GM18526 (cell line): ENCODE measurements around the gene PRKCZ.

ENCODE experiments used
- POLR2A ChIP-seq: IDR thresholded peaks from 3 replicates; pipeline ENCODE4 v1.6.1; 2011; ENCODE audit not compliant: insufficient read length; ENCODE audit errors: extremely low read depth

PRKCZ gene

GRCh38 chr1:2033165-2033564 is 17.0 kb upstream of the PRKCZ start:
- no peak for TF ChIP-seq POLR2A

- TF ChIP-seq POLR2A = no peak
These were observed 13.9 kb upstream of the PRKCZ start for GRCh38 chr1:2036287-2036686.

GRCh38 chr1:2037314-2037979 is 12.8 kb upstream of the PRKCZ start:
- no peak for TF ChIP-seq POLR2A

- no peak for TF ChIP-seq POLR2A
These were observed 12.0 kb upstream of the PRKCZ start for GRCh38 chr1:2038229-2038628.

GRCh38 chr1:2039251-2039650 is 11.0 kb upstream of the PRKCZ start:
- no peak for TF ChIP-seq POLR2A

GRCh38 chr1:2041305-2041704 is 8.9 kb upstream of the PRKCZ start:
- TF ChIP-seq POLR2A = no peak

- no peak for TF ChIP-seq POLR2A
These were observed 8.3 kb upstream of the PRKCZ start for GRCh38 chr1:2041887-2042286.

GRCh38 chr1:2042830-2043773 is 7.1 kb upstream of the PRKCZ start:
- TF ChIP-seq POLR2A = no peak

GRCh38 chr1:2043886-2044285 is 6.3 kb upstream of the PRKCZ start:
- no peak for TF ChIP-seq POLR2A

- no peak for TF ChIP-seq POLR2A
These were observed 5.5 kb upstream of the PRKCZ start for GRCh38 chr1:2044510-2045319.

GRCh38 chr1:2045468-2046173 is 4.6 kb upstream of the PRKCZ start:
- TF ChIP-seq POLR2A = no peak

- TF ChIP-seq POLR2A = no peak
These were observed 3.9 kb upstream of the PRKCZ start for GRCh38 chr1:2046174-2046917.

- TF ChIP-seq POLR2A = no peak
These were observed 3.1 kb upstream of the PRKCZ start for GRCh38 chr1:2046953-2047748.
